Motor neuron (in vitro differentiated cells): ENCODE data around the gene KIF12. TPM values are rescaled to one million over a fixed set of nuclear protein-coding genes. Genes with fewer than 3 reads are reported as not detected.

ENCODE experiments used
- ATAC-seq, 8 experiments: fragments of 200-7000 bp; cut with Tn5 transposase; replicated peaks in 6 of 8; 2 replicates each; pipeline ENCODE4 v1.8.0; 2021; ENCODE audit warnings: mild to moderate bottlenecking in 8 of 8, moderate library complexity in 8 of 8
- H3K27ac ChIP-seq, 2 donors: fragments of 250-450 bp; sonication (Bioruptor Pico); 2 replicates each; pipeline ENCODE4 v1.9.0; 2021; ENCODE audit warnings: antibody characterized with exemption in 2 of 2, mild to moderate bottlenecking in 2 of 2, moderate library complexity in 1 of 2
- H3K4me1 ChIP-seq, 2 donors: fragments of 250-450 bp; sonication (Bioruptor Pico); replicated peaks in 1 of 2; 2 replicates each; pipeline ENCODE4 v1.6.1; 2021; ENCODE audit warnings: antibody characterized with exemption in 2 of 2, mild to moderate bottlenecking in 2 of 2, moderate library complexity in 1 of 2
- H3K4me3 ChIP-seq, 5 donors: fragments of 250-450 bp; sonication (Bioruptor Pico); 2 replicates each; pipeline ENCODE4 v1.9.0; 2021; ENCODE audit warnings: antibody characterized with exemption in 5 of 5, mild to moderate bottlenecking in 5 of 5, moderate library complexity in 4 of 5
- WGBS, 10 experiments: fragments of 450-650 bp; shearing (Covaris generic); methylation state at CpG; one replicate each; pipeline ENCODE4 v1.0.0; 2022; 5-methylcytosine and 5-hydroxymethylcytosine counted together
- in situ Hi-C, 9 experiments: fragments of 400-800 bp; cut with MboI; loops; one replicate each; pipeline ENCODE4 v1.15.0; 2021; ENCODE audit warnings: low sequenced_read_pairs in 9 of 9, low pct_unique_long_range_greater_than_20kb in 2 of 9; ENCODE audit not compliant: unreplicated experiment in 9 of 9
- total RNA-seq, 8 experiments: library from RNA; unstranded; fragments of 300-600 nt; gene quantifications; 2 replicates each; pipeline versions ENCODE4 v1.2.3 to v1.2.4, GENCODE V29; 2022

Gene KIF12
- total RNA-seq, result 1 to 10 TPM in 2 of 8 experiments, under 1 TPM in 3, not detected in 3; 0.46 to 2.0 (median 0.96) TPM

GRCh38 chr9:114098936-114099668 is at the start of gene KIF12:
Gene KIF12, minus strand, starts transcription at chr9:114099292. Its CDS starts 16 bp downstream, at chr9:114099276.
- in situ Hi-C loops, result loop anchor here in 3 of 9 experiments (25.0 kb wide), 1 partner anchor 188 kb away; no protein-coding TSS in a partner anchor
- WGBS, 10 experiments, result 5 to 66% (median 31%) methylated on average over 5 to 13 of the region's 32 CpGs; no CpG with 5 or more reads in 6 of the 10 experiments
- peak within 1 kb of the TSS in 1 of 2 donors; percentile 60 for H3K27ac ChIP-seq
- H3K4me1 ChIP-seq, result peaks cover 3 to 15% of the 10 kb centered on the region in 2 donors
- peak in 5 of 8 experiments; percentile 42 to 81 (median 74) for ATAC-seq
- H3K4me3 ChIP-seq, result peak within 1 kb of the TSS; percentile 45 to 62 (median 49)

- Histone ChIP-seq H3K4me3 (no peak overlapping the region), H3K4me1 (no peaks in the 10 kb centered on the region), H3K27ac (no peak overlapping the region)
- in situ Hi-C loops, result loop anchor here in 1 of 9 experiments (25.0 kb wide), 1 partner anchor 109 kb away; no protein-coding TSS in a partner anchor
- ATAC-seq, result no peak
- WGBS, 10 experiments, result 13 to 100% (median 74%) methylated on average over 1 to 5 of the region's 6 CpGs
These were observed 47.6 kb upstream of the KIF12 start for GRCh38 chr9:114146735-114147134.

GRCh38 chr9:114143234-114143633 is 44.1 kb upstream of the KIF12 start:
- ATAC-seq, result peak in 2 of 8 experiments; percentile 57 to 78
- whole genome bisulfite sequencing, 10 experiments, result 0 to 100% (median 80%) methylated on average over 1 to 4 of the region's 5 CpGs; no CpG with 5 or more reads in 3 of the 10 experiments
- in situ Hi-C loops, result loop anchor here in 1 of 9 experiments (25.0 kb wide), 1 partner anchor 106 kb away; no protein-coding TSS in a partner anchor
- Histone ChIP-seq H3K4me1 (no peaks in the 10 kb centered on the region), H3K4me3 (no peak overlapping the region), H3K27ac (no peak overlapping the region)

- H3K4me1 ChIP-seq, result no peaks in the 10 kb centered on the region
- 20 to 100% (median 50%) methylated on average over 1 to 5 of the region's 7 CpGs; no CpG with 5 or more reads in 3 of the 10 experiments for WGBS, 10 experiments
- no peak overlapping the region for H3K27ac ChIP-seq
- in situ Hi-C loops, result loop anchor here in 1 of 9 experiments (25.0 kb wide), 1 partner anchor 104 kb away; no protein-coding TSS in a partner anchor
- no peak overlapping the region for H3K4me3 ChIP-seq
- ATAC-seq, result peak in 2 of 8 experiments; percentile 23 to 76
These were observed 42.7 kb upstream of the KIF12 start for GRCh38 chr9:114141553-114142402.

GRCh38 chr9:114140850-114141249 is 41.8 kb upstream of the KIF12 start:
- H3K4me3 ChIP-seq, result no peak overlapping the region
- H3K4me1 ChIP-seq, result no peaks in the 10 kb centered on the region

GRCh38 chr9:114140401-114140800 is 41.3 kb upstream of the KIF12 start:
- no peak overlapping the region for H3K27ac ChIP-seq
- no peak for ATAC-seq
- no peaks in the 10 kb centered on the region for H3K4me1 ChIP-seq
- no peak overlapping the region for H3K4me3 ChIP-seq
- 20 to 100% (median 80%) methylated on average over 1 to 2 of the region's 2 CpGs; no CpG with 5 or more reads in 7 of the 10 experiments for WGBS, 10 experiments
- in situ Hi-C loops, result loop anchor here in 1 of 9 experiments (25.0 kb wide), 1 partner anchor 103 kb away; no protein-coding TSS in a partner anchor

More at GRCh38 chr9:114140850-114141249, 41.8 kb upstream of the KIF12 start:
- in situ Hi-C loops, result loop anchor here in 1 of 9 experiments (25.0 kb wide), 1 partner anchor 104 kb away; no protein-coding TSS in a partner anchor
- ATAC-seq, result no peak
- 7 to 100% (median 57%) methylated on average over 1 to 4 of the region's 4 CpGs; no CpG with 5 or more reads in 3 of the 10 experiments for WGBS, 10 experiments
- no peak overlapping the region for H3K27ac ChIP-seq

GRCh38 chr9:114139071-114139470 is 40.0 kb upstream of the KIF12 start:
- in situ Hi-C loops, result loop anchor here in 1 of 9 experiments (25.0 kb wide), 1 partner anchor 102 kb away; no protein-coding TSS in a partner anchor
- H3K4me1 ChIP-seq, result no peaks in the 10 kb centered on the region
- WGBS, 10 experiments, result 72 to 100% (median 85%) methylated on average over 1 to 4 of the region's 5 CpGs; no CpG with 5 or more reads in 6 of the 10 experiments
- no peak for ATAC-seq
- H3K4me3 ChIP-seq, result no peak overlapping the region
- H3K27ac ChIP-seq, result no peak overlapping the region

GRCh38 chr9:114138552-114138971 is 39.5 kb upstream of the KIF12 start:
- in situ Hi-C loops, result loop anchor here in 1 of 9 experiments (25.0 kb wide), 1 partner anchor 101 kb away; no protein-coding TSS in a partner anchor
- H3K4me3 ChIP-seq, result no peak overlapping the region
- ATAC-seq, result no peak
- no peaks in the 10 kb centered on the region for H3K4me1 ChIP-seq
- 68 to 100% (median 92%) methylated on average over 2 to 7 of the region's 8 CpGs; no CpG with 5 or more reads in 6 of the 10 experiments for WGBS, 10 experiments
- H3K27ac ChIP-seq, result no peak overlapping the region

GRCh38 chr9:114137831-114138230 is 38.7 kb upstream of the KIF12 start:
- in situ Hi-C loops, result loop anchor here in 1 of 9 experiments (25.0 kb wide), 1 partner anchor 101 kb away; no protein-coding TSS in a partner anchor
- 39 to 100% (median 68%) methylated on average over 1 to 4 of the region's 6 CpGs; no CpG with 5 or more reads in 2 of the 10 experiments for WGBS, 10 experiments
- no peak for ATAC-seq

GRCh38 chr9:114134827-114135396 is 35.8 kb upstream of the KIF12 start:
- ATAC-seq, result no peak
- Histone ChIP-seq H3K4me1 (no peaks in the 10 kb centered on the region), H3K4me3 (no peak overlapping the region), H3K27ac (no peak overlapping the region)
- 0 to 83% (median 70%) methylated on average over 1 to 2 of the region's 5 CpGs; no CpG with 5 or more reads in 4 of the 10 experiments for WGBS, 10 experiments
- in situ Hi-C loops, result loop anchor here in 1 of 9 experiments (25.0 kb wide), 1 partner anchor 98 kb away; no protein-coding TSS in a partner anchor

More at GRCh38 chr9:114137831-114138230, 38.7 kb upstream of the KIF12 start:
- no peak overlapping the region for H3K4me3 ChIP-seq
- H3K4me1 ChIP-seq, result no peaks in the 10 kb centered on the region
- no peak overlapping the region for H3K27ac ChIP-seq

GRCh38 chr9:114132550-114132918 is 33.4 kb upstream of the KIF12 start:
- H3K27ac ChIP-seq, result no peak overlapping the region
- ATAC-seq, result no peak
- 20 to 100% (median 86%) methylated on average over 1 to 4 of the region's 7 CpGs; no CpG with 5 or more reads in 6 of the 10 experiments for WGBS, 10 experiments
- H3K4me1 ChIP-seq, result no peaks in the 10 kb centered on the region
- in situ Hi-C loops, result loop anchor here in 1 of 9 experiments (25.0 kb wide), 1 partner anchor 95 kb away; no protein-coding TSS in a partner anchor
- no peak overlapping the region for H3K4me3 ChIP-seq
